HG03159 (cell line): ENCODE data around the gene TNFAIP3.

Experiments used
- ATAC-seq: cut with Tn5 transposase; IDR thresholded peaks from one replicate; pipeline ENCODE4 v1.9.1; 2021; ENCODE audit warnings: mild to moderate bottlenecking, moderate library complexity; ENCODE audit not compliant: unreplicated experiment

The TNFAIP3 gene

DNA sequence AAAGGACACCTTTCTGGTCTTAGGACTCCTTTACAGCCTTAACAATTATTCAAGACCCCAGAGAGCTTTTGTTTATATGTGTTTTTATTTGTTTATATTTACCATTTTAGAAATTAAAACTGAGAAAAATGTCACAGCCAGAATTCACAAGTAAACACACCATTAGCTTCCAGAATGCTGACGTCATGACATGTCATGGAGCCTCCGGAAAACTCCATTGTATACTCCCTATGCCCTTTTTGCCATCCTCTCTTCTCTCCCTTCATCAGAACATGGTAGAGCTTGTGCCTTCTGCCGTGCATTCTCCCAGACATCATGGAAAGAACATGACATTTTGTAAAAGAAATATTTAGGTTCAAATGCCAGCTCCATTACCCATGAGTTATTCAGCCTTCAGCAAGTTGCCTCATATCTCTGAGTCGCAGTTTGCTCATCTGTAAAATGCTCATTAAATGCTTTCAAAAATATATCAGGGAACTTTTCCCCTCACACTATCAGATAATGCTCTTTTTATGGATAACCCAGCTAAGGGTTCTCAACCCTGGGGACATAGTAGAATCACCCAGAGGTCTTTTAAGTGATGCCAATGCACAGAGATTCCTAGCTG is 27.8 kb downstream of the TNFAIP3 start:
- ATAC-seq: no peak

DNA sequence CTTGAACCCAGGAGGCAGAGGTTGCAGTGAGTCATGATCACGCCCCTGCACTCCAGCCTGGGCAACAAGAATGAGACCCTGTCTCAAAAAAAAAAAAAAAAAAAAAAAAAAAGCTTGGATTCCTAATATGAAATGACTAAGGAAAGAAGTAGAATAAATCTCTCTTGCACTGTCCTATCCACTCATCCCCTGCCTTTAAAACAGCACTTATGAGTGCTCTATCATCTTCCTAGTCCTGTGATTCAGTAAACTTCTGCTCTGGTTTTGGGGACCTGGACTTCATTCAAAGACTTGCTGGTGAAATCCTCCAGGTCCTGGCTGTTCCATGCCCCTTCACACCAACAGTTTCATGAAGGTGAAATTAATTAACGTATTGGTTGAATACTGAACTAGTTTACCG is 29.6 kb downstream of the TNFAIP3 start:
- ATAC-seq: no peak

DNA sequence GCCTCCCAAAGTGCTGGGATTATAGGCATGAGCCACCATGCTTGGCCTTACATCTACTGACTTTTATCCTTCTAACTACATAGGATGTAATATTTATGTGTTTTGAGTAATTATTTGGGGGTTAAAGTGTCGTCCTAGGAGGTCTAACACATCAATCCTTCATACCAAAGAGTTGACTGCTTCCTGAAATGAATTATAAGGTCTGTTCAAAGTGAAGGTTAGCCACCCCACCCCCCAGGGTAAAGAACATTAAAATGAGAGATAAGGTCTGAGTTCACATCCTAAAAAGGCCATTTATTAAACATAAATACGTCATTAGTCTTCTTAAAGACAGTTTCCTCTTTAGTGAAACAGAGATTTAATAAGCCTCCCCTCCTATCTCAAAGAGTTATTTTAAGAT is 33.8 kb downstream of the TNFAIP3 start:
- no peak for ATAC-seq

DNA sequence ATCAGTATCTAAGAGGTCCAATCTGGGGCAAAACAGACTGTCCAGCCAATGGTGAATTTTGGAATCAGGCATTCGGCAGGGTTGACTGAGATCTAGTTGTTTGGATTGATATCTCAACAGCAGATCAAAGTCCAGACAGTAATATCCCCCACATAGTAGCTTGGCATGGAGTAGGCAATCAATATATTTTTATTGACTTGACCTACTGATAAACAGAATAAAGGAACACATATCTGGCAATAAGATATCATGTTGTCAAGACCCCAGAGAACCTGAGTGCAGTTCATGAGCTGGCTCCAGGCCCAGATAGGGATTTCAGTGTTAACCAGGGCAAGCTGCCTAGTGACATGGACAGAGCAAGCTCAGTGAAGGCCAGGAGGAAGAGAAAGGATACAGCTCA is 34.4 kb downstream of the TNFAIP3 start:
- ATAC-seq: no peak

DNA sequence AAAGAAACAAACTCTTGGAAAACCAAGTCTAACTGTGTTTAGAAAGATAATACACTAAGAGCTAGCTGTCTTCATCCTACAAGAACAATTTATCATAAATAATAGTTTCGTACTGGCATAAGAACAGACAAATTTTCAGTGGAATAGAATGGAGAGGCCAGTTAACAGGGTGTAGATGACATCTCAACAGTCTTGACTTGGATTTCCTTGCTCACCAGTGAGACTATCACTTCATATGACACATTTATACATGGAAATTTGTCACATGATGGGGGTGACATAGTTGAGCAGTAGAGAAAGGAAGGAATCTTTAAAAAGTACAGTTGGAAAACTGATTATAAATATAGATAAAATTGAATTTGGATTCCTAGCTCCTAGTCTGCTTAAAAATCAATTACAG is 35.6 kb downstream of the TNFAIP3 start:
- ATAC-seq: no peak

DNA sequence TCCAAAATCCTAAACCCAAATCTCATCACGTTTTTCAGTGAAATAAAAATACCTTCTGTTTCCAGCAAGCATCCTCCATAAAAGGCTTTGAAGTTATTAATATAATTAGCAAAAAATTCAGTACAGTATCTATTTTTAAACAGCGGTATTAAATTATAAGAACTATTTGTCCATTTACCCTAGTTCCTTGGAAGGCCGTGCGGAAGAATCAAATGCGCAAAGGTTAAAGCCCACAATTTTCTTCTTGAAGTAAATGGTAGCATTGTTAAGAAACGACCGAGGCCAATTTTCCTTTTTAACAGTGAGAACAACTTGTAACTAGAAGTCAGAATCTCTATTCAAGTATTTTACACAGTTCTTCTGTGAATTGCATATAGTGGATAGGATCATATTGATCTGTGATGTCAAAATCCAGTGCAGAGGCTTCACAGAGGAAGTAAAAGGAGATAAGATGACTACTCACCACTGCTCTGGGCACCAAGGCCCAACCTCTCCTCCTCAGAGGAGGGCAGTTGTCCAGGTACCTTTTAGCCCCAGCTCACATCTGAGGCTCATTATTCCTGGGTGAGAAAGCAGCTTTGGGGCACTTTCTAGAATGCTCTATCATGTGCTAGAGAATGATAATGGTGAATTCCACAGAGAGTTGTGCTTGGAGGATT is 36.3 kb downstream of the TNFAIP3 start:
- no peak for ATAC-seq

DNA sequence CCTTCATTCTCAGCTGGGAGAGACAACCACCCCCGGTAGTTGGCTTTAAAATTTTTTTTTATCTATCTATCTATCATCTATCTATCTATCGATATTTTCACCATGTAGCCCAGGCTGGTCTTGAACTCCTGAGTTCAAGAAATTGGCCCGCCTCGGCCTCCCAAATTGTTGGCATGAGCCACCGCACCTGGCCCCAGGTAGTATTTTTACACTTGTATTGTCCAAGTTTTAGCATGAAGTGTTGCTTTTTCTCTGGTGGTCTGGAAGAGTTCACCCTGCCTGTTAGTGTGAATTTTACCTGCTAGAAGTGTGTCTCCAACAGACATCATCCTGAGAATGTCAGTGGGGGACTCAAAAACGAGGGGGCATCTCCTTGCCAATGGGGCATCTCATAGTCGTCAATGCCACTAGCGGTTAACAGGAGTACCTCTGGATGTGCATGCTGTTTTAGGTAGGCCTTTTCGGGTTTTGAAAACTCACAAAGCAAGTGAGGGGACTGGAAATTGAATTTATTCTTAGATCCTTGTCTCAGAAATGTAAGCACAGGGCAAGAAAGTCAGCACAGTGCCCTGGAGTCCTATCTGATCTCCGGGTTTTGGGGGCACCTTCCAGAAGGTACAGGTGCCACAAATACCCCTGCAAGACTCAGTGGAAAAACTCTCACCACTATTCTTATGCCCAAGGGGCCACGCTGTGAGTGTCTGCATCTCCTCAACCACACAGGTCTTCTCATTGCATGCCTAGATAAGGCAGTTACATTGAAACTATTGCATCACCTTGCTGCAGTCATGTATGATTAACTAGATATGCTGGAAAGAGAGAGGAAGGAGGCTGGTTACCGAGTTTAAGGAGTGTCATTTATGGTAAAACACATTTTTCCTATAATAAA is 37.1 kb downstream of the TNFAIP3 start:
- ATAC-seq: peak; percentile 79

DNA sequence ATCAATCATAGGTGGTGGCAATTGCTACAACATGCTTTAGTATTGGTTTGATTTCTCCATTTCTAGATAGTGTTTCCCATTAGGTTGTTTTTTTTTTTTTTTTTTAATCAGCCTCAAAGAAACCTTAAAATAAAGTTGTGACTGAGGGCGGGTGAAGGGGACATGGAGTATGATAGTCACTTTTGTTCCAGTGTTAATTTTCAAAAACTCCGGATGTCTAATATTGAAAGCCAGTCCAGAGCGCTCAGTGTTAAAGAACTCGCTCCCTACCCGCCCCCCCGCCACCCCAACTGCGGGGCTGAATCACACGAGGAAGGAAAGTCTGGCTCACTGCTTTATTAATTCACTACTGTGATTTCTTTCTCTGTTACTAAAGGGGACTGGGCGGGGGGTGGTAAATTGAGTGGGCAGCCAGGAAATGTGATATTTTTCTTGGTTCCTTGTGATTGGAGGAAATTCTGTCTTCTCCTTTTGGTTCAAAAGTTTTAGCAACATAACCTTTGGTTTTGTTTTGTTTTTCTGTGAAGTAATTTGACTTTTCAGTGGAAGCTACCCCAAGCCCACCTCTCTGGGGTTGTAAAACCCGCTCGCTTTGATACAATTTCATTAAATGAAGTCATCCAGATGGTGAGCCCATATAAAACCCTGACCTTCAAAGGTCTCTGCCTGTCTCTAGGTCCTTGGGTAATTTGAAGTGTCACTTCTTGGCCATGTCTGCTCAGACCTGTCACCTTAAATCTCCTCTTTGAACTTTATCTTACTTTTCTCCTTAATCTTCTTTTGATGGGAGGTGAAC is 38.0 kb downstream of the TNFAIP3 start:
- ATAC-seq: peak; percentile 41

DNA sequence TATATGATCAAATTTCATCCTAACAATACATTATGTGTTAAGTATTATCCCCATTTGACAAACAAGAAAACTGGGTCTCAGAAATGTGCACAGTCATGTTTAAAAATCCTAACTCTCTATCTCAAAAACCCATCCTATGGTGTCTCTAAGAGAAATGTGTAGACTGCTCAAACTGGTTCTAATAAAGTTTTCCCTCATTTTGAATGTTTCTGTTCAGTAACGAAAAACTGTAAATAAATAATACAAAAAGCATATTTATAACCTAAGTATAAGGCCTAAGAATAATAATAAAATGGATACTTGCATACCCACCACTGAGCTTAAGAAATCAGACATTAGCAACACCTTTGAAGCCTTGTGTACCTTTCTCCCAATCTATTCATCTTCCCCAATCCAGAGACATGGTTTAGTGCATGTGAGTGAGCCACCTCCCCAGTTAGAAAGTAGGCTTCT is 39.0 kb downstream of the TNFAIP3 start:
- no peak for ATAC-seq

DNA sequence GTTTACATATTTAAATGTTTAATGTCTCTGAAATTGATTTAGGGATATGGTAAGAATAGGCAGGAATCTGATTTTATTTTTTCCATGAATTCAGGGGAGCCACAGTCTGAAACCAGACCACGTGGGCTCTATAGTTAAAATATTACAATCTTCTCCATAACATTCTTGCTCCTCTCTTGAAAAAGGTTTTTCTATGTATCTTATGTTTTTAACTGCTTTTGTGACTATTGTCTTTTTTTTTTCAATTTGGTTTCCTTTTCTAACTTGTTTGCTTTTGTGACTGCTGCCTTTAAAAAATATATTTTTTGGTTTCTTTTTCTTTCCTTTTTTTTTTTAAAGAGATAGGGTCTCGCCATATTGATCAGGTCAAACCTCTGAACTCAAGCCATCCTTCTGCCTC is 40.1 kb downstream of the TNFAIP3 start:
- no peak for ATAC-seq

DNA sequence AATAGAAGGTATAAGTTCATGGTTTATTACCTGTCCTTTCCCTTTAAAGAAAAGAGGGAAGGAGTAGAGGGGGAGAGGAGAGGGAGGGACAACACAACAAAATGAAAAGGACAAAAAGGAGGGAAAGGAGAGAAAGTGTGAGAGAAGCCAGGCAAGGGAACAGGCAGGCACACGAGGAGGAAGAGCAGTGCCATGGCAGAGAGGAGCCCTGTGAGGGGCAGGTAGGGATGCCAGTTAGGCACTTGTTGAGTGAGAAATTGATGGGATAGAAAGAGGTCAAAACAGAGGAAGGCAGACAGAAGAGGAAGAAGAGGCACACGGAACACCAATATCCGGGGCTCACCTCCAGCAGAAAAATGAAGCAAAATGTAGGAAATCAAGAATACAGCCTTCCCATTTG is 42.5 kb downstream of the TNFAIP3 start:
- no peak for ATAC-seq

DNA sequence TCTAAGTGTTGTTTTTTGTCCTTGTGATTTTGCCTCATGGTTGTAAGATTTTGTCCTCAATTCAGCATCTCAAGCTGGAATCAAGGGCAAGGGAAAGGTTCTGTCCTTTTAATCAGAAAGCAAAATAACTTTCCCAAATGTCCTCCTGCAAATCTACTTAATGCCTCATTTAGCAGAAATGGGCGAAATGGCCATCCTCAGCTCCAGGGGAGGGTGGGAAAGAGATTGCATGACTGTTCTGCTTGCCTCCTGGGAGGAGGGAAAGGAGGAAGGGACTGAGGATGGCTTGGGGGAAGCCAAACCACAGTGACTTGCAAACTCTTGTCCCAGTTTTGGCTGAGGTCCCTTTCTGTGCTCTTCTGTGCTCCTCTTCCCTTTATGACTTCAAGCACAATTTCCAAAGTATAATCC is 43.4 kb downstream of the TNFAIP3 start:
- no peak for ATAC-seq

DNA sequence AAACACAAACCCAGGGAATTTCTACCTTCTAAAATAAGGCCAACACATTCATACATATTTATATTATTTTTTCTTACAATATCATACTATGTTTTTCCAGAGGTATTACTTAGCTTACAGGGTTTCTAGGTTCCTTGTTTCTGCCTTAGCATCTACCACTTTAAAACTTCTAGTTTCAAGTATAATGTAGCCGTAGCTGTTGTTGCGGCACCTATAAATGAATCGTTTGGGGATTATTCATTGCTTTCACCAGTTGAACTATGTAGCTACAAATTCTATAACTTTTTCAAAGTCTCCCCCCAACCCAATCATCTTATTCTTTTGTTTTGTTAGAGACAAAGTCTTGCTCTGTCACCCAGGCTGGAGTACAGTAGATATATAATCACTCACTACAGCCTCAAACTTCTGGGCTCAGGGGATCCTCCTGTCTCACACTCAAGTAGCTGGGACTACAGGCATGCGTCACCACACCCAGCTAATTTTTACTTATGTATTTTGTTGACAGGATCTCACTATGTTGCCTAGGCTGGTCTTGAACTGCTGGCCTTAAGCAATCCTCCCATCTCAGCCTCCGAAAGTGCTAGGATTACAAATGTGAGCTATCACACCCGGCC is 43.9 kb downstream of the TNFAIP3 start:
- ATAC-seq: no peak

DNA sequence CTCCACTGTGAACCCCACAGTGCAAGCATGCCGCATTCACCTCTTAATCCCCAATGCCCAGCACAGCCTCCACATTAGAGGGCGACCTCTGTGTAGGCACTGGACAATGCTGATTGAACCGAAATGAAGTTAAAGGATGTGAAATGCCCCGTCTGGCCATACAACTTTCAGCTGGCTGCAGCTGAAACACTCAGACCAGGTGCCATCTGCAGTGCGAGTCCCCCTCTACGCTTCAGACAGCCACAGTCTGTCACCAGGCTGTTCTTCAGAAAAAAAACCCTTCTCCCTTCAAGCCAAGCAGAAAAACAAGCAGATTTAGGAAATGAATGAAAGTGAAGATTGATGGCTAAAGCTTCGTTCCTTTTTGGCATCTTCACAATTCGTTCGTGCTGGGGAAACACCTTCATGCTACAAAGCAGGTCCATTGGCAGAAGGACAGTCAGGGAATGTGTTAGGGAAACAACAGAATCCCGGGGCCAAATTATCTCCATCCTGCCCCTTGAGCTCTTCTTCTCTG is 44.7 kb downstream of the TNFAIP3 start:
- ATAC-seq: peak; percentile 56

DNA sequence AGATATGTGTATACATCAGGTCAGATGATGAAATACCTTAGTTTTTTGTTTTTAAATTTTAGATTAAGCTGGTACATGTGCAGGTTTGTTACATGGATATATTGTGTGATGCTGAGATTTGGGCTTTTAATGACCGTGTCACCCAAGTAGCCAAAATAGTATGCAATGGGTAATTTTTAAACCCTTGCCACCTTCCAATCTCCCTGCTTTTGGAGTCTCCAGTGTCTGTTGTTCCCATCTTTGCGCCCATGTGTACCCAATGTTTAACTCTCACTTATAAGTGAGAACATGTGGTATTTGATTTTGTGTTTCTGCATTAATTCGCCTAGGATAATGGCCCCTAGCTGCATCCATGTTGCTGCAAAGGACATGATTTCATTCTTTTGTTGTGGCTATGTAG is 45.8 kb downstream of the TNFAIP3 start:
- ATAC-seq: no peak

DNA sequence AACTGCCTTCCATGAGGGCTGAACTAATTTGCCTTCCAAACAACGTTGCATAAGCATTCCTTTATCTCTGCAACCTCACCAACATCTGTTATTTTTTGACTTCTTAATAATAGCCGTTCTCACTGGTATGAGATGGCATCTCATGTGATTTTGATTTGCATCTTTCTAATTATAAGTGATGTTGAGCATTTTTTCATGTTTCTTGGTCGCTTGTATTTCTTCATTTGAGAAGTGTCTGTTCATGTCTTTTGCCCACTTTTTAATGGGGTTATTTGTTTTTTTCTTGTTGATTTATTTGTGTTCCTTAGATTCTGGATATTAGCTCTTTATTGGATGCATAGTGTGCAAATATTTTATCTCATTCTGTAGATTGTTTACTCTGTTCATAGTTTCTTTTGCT is 46.4 kb downstream of the TNFAIP3 start:
- ATAC-seq: no peak

DNA sequence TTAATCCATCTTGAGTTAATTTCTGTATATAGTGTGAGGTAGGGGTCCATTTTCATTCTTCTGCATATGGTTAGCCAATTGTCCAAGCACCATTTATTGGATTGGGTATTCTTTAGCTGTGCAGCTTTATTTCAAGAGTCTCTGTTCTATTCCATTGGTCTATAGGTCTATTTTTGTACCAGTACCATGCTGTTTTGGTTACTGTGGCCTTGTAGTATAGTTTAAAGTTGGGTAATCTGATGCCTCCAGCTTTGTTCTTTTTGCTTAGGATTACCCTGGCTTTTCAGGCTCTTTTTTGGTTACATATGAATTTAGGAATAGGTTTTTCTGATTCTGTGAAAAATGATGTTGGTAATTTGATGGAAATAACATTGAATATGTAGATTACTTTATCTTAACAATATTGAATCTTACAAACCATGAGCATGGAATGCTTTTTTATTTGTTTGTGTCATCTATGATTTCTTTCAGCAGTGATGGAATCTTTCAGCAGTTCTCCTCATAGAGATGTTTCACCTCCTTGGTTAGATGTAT is 47.0 kb downstream of the TNFAIP3 start:
- ATAC-seq: no peak

DNA sequence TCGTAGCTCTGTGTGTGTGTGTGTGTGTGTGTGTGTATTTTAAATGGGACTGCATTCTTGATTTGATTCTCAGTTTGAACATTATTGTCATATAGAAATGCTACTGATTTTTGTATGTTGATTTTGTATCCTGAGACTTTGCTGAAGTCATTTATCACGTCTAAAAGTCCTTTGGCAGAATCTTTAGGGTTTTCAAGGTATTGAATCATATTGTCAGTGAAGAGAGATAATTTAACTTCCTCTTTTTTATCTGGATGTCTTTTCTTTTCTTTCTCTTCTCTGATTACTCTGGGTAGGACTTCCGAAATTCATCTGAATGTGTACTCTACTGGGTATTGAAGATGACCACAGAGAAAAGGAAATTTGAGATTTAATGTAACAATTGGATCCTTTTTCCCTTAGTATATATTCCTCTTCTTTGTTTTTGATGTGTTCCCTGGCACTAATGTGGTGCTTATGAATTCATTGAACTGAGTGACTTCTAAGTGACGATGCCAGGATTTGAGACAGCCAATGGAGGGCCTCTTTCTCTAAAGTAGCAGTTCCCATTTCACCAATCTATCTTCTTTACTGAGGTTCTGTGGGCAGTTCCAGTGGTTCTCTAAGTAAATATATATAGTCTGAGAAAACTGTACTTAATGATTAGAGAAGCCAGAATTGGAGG is 47.6 kb downstream of the TNFAIP3 start:
- no peak for ATAC-seq

DNA sequence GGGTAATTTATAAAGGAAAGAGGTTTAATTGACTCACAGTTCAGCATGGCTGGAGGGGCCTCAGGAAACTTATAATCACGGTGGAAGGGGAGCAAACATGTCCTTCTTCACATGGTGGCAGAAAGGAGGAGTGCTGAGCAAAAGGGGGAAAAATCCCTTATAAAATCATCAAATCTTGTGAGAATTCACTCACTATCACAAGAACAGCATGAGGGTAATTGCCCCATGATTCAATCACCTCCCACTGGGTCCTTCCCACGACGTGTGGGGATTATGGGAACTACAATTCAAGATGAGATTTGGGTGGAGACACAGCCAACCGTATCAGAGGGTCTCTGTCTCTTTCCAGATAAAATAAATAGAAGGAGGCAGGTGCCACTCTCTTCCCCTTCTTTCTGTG is 48.7 kb downstream of the TNFAIP3 start:
- ATAC-seq: no peak
